Spleen (tissue), 11 donors: ENCODE results near the gene ARHGEF10L. TPM values are rescaled to one million over a fixed set of nuclear protein-coding genes. Genes with fewer than 3 reads are reported as not detected.

ENCODE experiments used
- DNase-seq: peaks from one replicate; pipeline ENCODE4 v3.0.0-alpha.2; 2020
- H3K27ac ChIP-seq, 8 donors: fragments of 200-600 bp; sonication (generic) in 7 of 8; 1 replicate in 4 of 8; 2 replicates in 4 of 8; pipeline versions ENCODE4 v1.5.0 to v1.8.0; 2016 to 2021; ENCODE audit warnings: inconsistent platforms in 4 of 8, mild to moderate bottlenecking in 4 of 8, moderate library complexity in 1 of 8
- H3K27me3 ChIP-seq, 7 donors: fragments of 200-600 bp; sonication (generic) in 6 of 7; replicated peaks in 1 of 7; 1 replicate in 4 of 7; 2 replicates in 3 of 7; pipeline versions ENCODE4 v1.5.0 to v1.8.0; 2016 to 2021; ENCODE audit warnings: inconsistent platforms in 3 of 7, mild to moderate bottlenecking in 1 of 7
- H3K36me3 ChIP-seq, 6 donors: fragments of 200-600 bp; sonication (generic) in 5 of 6; 1 replicate in 4 of 6; 2 replicates in 2 of 6; pipeline versions ENCODE4 v1.5.0 to v1.8.0; 2016 to 2021; ENCODE audit warnings: inconsistent platforms in 2 of 6
- H3K4me1 ChIP-seq, 6 donors: fragments of 200-600 bp; sonication (generic) in 5 of 6; 1 replicate in 3 of 6; 2 replicates in 3 of 6; pipeline versions ENCODE4 v1.5.0 to v1.8.0; 2016 to 2021; ENCODE audit warnings: inconsistent platforms in 3 of 6
- H3K4me3 ChIP-seq, 8 donors: fragments of 200-600 bp; sonication (generic) in 7 of 8; 1 replicate in 4 of 8; 2 replicates in 4 of 8; pipeline versions ENCODE4 v1.5.0 to v1.8.0; 2016 to 2021; ENCODE audit warnings: inconsistent platforms in 4 of 8, mild to moderate bottlenecking in 4 of 8, moderate library complexity in 2 of 8
- H3K9me3 ChIP-seq, 8 donors: fragments of 200-600 bp; sonication (generic) in 7 of 8; 1 replicate in 4 of 8; 2 replicates in 4 of 8; pipeline versions ENCODE4 v1.5.0 to v1.8.0; 2016 to 2021; ENCODE audit warnings: inconsistent platforms in 4 of 8
- CTCF ChIP-seq, 11 experiments: fragments of 200-600 bp in 7 of 11; fragments of 450-650 bp in 4 of 11; sonication (generic) in 4 of 11; IDR thresholded peaks in 8 of 11; conservative IDR thresholded peaks in 3 of 11; 1 replicate in 7 of 11; 2 replicates in 4 of 11; pipeline versions ENCODE4 v1.4.0 to v1.8.0; 2016 to 2021; ENCODE audit warnings: antibody characterized with exemption in 11 of 11, inconsistent platforms in 4 of 11, mild to moderate bottlenecking in 1 of 11
- POLR2A ChIP-seq, 3 donors: fragments of 450-650 bp; IDR thresholded peaks; one replicate each; pipeline ENCODE4 v1.5.1; 2017; ENCODE audit warnings: antibody characterized with exemption in 3 of 3, mild to moderate bottlenecking in 1 of 3
- POLR2AphosphoS5 ChIP-seq, 3 donors: sonication (generic); formaldehyde crosslinking; IDR thresholded peaks; one replicate each; pipeline ENCODE4 v1.5.1; 2017; ENCODE audit warnings: antibody characterized with exemption in 3 of 3
- WGBS, 5 donors: extraction: QIAGEN DNeasy Blood & Tissue Kit in 3 of 5; methylation state at CpG; one replicate each; pipeline versions ENCODE4 v1.1.5 to v1.1.7; 2013 to 2018; 5-methylcytosine and 5-hydroxymethylcytosine counted together
- intact Hi-C: fragments of 100-400 bp; cut with DNase I; formaldehyde crosslinking; loops from one replicate; pipeline ENCODE4 v1.15.0; 2023; ENCODE audit warnings: low total_unique reads
- polyA plus RNA-seq, 3 donors: library from polyadenylated mRNA; stranded (reverse); fragments of 200-250 nt; gene quantifications; one replicate each; pipeline ENCODE4 v1.2.1, GENCODE V29; 2013
- total RNA-seq, 7 donors: library from RNA; depleted of rRNA in 3 of 7; stranded (reverse); fragments of >200 nt in 3 of 7; fragmentation: NEBNext Ultra II Directional in 4 of 7; extraction: Animal tissue kit (Norgen Biotek cat#: 25700) in 4 of 7; gene quantifications; one replicate each; pipeline versions ENCODE4 v1.1.0 to v1.2.1, GENCODE V29; 2016 to 2021
- donor health status: healthy with polysubstance abuse.
- donor health status: DM: no; HTN: no; CAD: no; lungs with moderate emphysema.
- donor health status: DM: no; HTN: no; CAD: no.
- donor health status: Bipolar disorder and iron deficiency.
- donor health status: healthy.
- donor health status: DM: no; HTN: no; CAD: no.
- donor health status: DM: yes; HTN: yes; CAD: no.

ARHGEF10L gene
- total and polyA plus RNA-seq, 10 donors: 10.0 to 40.9 (median 21.4) TPM

- Histone ChIP-seq H3K4me3 (no peak overlapping the region), H3K4me1 (peaks cover 0 to 3% (median 0%) of the 10 kb centered on the region in 6 donors), H3K9me3 (no peaks in the 10 kb centered on the region), H3K27me3 (peaks cover 0 to 5% (median 0%) of the 10 kb centered on the region in 7 donors), H3K27ac (no peak overlapping the region), H3K36me3 (peaks cover 0 to 51% (median 4%) of the 10 kb centered on the region in 6 donors)
- intact Hi-C loops: no loop called here
- TF ChIP-seq POLR2AphosphoS5 (IDR thresholded peaks at IDR 0.05) (no peak), POLR2A (IDR thresholded peaks at IDR 0.05) (no peak), CTCF (IDR thresholded peaks at IDR 0.05 in 8 of 11, conservative IDR thresholded peaks at IDR 0.05 in 3 of 11) (no peak)
- 67 to 89% (median 85%) methylated on average over 16 to 42 of the region's 42 CpGs for WGBS, 5 donors
- no peak for DNase-seq
These were observed 157.2 kb downstream of the ARHGEF10L start for GRCh38 chr1:17696417-17697301.

- Histone ChIP-seq H3K4me3 (no peak overlapping the region), H3K4me1 (peaks cover 0 to 3% (median 0%) of the 10 kb centered on the region in 6 donors), H3K27ac (no peak overlapping the region), H3K36me3 (peaks cover 0 to 43% (median 4%) of the 10 kb centered on the region in 6 donors), H3K27me3 (peaks cover 0 to 5% (median 0%) of the 10 kb centered on the region in 7 donors), H3K9me3 (no peaks in the 10 kb centered on the region)
- 21 to 47% (median 29%) methylated on average over 5 of the region's 5 CpGs for WGBS, 5 donors
- no peak for TF ChIP-seq POLR2AphosphoS5 (IDR thresholded peaks at IDR 0.05)
- TF ChIP-seq CTCF (IDR thresholded peaks at IDR 0.05 in 8 of 11, conservative IDR thresholded peaks at IDR 0.05 in 3 of 11): no peak
- TF ChIP-seq POLR2A (IDR thresholded peaks at IDR 0.05): no peak
- intact Hi-C loops: no loop called here
- DNase-seq: no peak
These were observed 158.0 kb downstream of the ARHGEF10L start for GRCh38 chr1:17697458-17697857.

- TF ChIP-seq CTCF (IDR thresholded peaks at IDR 0.05 in 8 of 11, conservative IDR thresholded peaks at IDR 0.05 in 3 of 11) (no peak), POLR2A (IDR thresholded peaks at IDR 0.05) (no peak), POLR2AphosphoS5 (IDR thresholded peaks at IDR 0.05) (no peak)
These were observed 160.1 kb downstream of the ARHGEF10L start for GRCh38 chr1:17699581-17699980.

More at GRCh38 chr1:17699581-17699980, 160.1 kb downstream of the ARHGEF10L start:
- Histone ChIP-seq H3K36me3 (peaks cover 0 to 23% (median 3%) of the 10 kb centered on the region in 6 donors), H3K9me3 (no peaks in the 10 kb centered on the region), H3K4me1 (peaks cover 0 to 3% (median 0%) of the 10 kb centered on the region in 6 donors), H3K27me3 (peaks cover 0 to 5% (median 0%) of the 10 kb centered on the region in 7 donors), H3K4me3 (no peak overlapping the region), H3K27ac (no peak overlapping the region)
- intact Hi-C loops: no loop called here
- 87 to 93% (median 91%) methylated on average over 19 of the region's 19 CpGs for WGBS, 5 donors
- DNase-seq: no peak
